GM21576 (cell line): ENCODE data around the gene CDH18.

Experiments
- ATAC-seq: cut with Tn5 transposase; IDR thresholded peaks from one replicate; pipeline ENCODE4 v1.9.1; 2021; ENCODE audit warnings: mild to moderate bottlenecking, moderate library complexity; ENCODE audit not compliant: unreplicated experiment

CDH18 gene

DNA sequence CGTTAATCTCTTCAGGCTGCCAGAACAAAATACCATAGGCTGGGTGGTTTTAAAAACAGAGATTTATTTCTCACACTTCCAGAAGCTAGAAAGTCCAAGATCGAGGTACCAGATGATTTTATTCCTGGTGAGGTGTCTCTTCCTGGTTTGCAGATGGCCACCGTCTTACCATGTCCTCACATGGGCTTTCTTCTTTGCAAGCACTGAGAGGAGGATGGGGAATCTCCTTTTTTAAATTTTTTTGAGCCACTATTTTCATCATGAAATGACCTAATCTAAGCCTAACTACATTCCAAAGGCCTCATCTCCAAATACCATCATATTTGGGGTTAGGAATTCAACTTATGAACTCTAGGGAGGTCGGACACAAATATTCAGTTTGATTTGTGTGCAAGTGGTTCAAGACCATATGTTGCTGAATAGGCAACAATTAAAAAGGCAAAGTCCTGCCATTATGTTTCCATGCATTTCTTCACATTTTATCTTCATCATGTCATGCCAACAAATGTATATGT, 371.2 kb downstream of the CDH18 start:
- ATAC-seq = no peak

DNA sequence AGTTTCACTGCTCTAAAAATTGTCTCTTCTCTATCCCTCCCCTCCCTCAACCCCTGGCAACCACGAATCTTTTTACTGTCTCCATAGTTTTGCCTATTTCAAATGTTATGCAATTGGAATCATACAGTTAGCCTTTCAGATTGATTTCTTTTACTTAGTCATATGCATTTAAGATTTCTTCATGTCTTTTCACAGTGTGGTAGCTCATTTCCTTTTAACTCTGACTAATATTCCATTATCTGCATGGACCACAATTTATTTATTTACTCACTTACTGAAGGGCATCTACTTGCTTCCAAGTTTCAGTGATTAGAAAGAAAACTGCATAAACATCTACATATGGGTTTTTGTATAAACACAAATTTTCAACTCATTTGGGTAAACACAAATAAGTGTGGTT, 372.3 kb downstream of the CDH18 start:
- no peak for ATAC-seq

DNA sequence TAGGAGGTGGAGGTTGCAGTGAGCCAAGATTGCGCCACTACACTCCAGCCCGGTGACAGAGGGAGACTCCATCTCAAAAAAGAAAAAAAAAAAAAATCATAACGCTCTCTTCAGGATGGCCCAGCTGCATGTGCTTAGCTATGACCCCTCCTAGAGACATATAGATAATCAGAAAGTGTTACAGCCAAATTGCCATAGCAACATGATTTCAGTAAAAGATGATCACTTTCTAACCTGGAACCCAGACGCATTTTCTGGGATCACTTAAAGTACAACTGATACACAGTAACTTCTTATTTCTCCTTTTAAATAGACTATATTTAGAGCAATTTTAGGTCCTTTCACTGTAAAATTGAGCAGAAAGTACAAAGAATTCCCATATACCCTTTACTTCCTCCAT, 372.9 kb downstream of the CDH18 start:
- no peak for ATAC-seq

DNA sequence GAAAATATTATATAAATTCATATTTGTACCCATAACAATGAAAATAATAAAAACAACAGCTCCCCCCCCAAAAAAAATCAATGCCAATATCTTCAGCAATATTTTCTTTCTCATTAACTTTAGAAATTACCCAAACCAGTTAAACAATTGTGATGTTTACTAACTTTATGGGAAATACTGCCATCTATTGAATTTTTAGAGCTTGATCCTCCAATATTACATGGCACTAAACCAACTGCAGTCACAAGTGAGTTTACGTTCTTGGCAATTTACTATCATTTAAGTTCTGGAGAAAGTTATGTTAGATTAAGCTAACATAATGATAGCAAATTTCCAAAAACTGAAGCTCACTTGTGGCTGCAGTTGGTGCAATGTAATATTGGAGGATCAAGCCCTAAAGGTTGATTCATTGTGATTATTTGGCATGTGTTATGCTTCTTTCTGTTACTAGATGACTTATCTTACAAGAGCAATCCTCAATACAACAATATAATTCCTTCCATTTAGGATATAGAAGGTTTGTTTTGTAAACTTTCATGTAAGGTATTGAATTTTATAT, 379.5 kb downstream of the CDH18 start:
- ATAC-seq = no peak

DNA sequence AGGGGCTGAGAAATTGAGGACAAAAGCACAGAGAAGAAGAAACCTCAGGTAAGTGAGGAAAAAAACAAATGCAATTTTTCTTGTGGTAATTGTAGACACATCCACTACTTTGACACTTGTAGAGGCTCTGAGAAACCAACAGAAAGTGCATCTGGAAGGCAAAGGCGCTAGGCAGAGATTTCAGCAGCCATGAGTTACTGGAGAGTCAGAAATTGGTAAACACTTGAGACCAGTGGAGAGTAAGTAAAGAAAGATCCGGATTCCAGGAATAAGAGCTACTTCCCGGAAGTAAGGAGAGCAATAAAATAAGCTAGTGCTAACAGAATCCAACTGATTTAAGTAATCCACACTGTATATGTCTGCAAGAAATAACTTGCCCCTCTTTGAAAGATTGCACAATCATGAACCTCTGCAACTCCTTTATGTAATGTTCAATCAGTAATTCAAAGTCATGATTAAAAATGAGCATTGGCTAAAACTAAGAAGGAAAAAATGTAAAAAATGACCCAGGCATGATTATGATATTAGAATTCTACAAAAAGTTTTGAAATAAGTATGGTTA, 382.1 kb downstream of the CDH18 start:
- no peak for ATAC-seq

DNA sequence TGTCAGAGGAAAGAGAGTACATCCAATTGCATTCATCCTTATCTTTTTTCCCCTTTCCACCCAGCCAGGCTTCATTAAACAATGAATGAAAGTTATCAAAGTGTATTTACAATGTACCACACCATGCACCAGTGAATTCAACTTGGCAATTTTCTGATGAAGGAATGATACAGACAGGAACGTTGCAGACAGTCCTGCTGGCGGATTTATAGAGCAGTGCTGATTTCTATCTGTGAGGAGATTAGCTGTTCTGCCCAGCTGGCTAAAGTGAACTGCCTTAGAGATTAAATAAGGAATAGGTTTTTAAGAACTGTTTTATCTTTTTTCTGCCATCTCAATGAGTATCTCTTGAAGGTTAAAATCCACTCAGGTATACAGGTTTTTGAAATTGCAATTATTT, 403.9 kb downstream of the CDH18 start:
- no peak for ATAC-seq

DNA sequence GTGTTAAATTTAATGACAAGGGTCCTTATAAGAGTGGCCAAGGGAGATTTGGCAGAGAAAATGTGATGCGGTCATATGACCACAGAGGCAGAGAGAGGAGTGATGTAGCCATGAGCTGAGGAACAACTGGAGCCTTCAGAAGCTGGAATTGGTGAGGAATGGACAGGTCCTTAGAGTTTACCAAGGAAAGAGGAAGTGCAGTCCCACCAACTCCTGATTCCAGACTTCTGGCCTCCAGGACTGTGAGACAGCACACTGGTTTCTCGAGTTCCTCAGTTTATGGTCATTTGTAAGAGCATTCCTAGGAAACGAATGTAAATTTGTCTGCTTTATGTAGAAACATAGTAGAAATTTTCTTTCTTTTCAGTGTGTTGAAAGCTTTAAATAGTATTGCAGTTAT, 410.1 kb downstream of the CDH18 start:
- no peak for ATAC-seq

DNA sequence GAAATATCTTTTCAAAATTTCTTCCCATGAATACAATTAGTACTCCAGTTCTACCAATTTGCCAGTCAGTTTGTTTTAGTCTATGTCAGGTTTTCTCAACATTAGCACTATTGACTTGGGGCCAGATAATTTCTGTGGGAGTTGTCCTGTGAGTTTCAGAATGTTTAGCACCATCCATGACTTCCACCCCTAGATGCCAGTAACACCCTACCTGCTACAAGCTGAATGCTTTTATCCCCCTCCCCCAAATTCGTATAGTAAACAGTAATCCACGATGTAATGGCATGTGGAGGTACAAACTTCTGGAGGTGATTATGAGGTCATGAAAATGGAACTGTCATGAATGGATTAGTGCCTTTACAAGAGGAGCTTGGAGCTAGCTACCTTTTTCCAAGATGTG, 420.0 kb downstream of the CDH18 start:
- no peak for ATAC-seq

DNA sequence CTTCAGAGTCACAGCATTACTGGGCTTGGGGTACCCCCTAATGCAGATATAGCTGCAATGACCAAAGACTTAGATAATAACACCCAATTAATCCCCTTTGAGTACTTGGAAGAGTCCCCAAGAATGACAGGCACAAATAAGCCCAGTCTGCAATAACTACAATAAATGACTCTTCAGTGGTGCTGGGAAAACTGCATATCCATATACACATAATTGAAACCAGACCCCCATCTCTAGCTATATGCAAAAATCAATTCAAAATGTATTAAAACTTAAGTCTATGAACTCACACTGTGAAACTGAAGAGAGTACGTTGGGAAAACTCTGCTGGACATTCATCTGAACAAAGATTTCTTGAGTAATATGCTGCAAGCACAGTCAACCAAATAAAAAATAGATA, 422.5 kb downstream of the CDH18 start:
- no peak for ATAC-seq

DNA sequence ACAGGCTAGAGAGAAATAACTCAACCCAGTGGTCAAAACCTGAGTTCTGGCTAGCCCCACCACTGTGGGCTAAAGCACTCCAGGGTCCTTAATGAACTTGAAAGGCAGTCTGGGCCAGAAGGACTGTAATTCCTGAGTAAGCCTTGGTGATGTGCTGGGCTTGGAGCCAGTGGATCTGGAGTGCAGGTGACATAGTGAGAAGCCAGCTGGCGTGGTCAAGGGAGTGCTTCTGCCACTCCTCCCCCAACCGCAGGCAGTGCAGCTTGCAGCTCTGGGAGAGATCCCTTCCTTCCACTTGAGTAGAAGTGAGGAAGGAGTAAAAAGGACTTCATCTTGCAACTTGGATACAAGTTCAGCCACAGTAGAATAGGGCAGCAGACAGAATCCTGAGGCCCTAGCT, 424.0 kb downstream of the CDH18 start:
- no peak for ATAC-seq

DNA sequence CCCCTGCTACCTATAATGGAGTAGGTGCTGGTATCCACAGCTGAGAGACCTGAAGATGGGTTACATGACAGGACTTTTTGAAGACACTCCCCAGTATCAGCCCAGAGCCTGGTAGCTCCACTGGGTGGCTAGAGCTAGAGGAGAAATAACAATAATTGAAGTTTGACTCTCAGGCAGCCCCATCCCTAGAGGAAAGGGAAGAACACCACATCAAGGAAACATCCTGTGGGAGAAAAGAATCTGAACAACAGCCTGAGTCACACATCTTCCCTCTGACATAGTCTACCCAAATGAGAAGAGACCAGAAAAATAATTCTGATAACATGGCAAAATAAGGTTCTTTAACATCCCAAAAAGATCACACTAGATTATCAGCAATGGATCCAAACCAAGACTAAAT, 432.1 kb downstream of the CDH18 start:
- ATAC-seq = no peak

DNA sequence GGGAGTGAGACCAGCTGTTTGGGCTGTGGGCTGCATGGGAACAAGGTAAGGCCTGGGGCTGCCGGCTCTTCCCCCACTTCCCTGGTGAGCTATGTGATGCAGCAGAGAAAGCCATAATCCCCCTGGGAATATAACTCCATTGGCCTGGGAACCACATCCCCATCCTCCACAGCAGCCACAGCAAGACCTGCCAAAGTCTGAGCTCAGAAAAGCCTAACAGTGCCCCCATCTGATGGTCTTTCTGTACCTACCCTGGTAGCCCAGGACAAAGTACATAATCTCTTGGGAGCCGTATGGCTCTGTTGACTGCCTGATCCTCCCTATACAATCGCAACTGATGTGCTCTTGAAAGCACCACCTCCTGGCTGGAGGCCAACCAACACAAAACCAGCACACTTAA, 432.6 kb downstream of the CDH18 start:
- no peak for ATAC-seq

DNA sequence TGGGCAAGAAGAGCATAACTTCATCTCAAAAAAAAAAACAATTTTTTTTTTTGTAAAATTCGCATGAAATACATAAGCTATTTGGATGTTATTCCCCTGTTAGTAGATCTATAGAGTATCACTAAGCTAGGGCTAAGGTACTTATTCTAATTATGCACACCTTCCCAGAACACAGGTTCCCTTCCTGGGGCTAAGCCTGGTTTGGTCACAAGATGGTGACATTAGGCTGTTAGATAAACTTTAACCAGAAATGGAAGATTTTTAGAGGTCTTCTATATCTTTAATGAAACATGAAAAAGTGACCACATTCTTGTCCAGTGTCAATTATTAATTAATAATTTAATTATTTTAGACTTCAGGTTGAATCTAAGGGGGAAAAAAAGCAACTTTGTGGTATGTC, 433.5 kb downstream of the CDH18 start:
- no peak for ATAC-seq

DNA sequence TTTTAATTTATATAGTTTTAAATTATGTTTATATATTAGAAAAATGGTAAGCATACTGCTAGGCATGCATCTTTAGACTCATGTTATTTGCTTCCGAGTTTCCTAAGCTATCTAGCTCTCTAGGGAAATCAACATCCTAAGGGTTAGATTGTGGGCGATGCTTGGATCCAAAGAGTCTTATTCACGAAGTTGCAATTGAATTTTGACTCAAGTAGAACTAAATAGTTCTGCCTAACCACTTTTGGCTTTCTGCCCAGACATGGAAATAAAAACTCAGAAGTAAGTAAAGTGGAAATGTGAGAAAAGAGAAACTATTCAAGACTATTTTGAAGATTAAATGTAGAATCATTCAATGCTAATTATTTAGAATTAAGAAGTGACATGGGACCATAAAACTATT, 440.4 kb downstream of the CDH18 start:
- ATAC-seq = no peak

DNA sequence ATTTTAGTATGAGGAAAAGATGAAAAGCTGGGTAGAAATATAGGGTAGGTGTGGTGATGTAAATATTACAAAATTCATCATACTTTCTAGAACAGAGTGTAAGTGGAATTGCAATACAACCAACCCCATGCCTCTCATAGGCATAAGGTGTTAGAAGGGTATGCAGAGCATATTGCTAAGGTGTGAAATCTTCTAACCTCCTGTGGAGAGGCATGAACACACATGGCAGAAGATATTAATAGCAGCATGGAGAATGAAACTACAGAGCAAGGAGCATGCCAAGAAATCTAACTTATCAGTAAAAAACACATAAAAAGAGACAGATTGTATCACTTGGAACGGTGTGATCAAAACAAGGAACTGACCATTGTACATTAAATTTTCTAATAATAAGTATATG, 441.5 kb downstream of the CDH18 start:
- no peak for ATAC-seq

DNA sequence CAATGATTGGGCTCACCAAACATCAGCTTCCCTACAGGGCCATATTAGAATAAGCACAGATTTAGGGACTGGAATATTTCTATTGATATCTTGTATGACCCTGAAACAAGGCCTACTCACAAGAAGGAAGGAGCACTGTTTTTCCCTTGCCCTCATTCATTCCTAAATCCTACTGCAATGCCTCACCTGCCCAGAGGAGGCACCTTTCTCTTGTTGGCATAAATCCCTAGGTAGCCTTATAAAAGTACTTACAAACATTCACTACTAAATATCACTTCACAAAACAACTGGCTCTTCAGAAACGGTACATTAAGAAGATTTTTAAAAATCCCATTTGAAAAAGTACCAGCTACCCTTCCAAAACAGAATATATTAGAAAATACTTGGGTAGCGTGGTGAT, 449.4 kb downstream of the CDH18 start:
- no peak for ATAC-seq

DNA sequence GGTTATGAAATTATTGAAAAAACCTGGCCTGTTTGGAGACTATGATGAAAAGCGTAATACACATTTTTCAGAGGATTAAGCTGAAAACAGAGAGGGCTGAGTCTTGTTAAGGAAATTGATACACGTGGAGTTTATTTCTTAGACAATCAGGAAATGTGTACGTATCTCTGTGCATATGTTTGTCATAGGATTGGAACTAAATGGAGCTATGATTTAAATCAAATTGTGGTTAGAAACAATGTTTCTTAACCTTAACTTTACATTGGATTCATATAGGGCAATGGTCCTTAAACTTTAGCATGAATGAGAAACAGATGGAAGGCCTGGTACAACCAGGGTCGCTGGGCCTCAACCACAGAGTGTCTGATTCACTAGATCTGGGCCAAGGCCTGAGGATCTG, 451.6 kb downstream of the CDH18 start:
- no peak for ATAC-seq

DNA sequence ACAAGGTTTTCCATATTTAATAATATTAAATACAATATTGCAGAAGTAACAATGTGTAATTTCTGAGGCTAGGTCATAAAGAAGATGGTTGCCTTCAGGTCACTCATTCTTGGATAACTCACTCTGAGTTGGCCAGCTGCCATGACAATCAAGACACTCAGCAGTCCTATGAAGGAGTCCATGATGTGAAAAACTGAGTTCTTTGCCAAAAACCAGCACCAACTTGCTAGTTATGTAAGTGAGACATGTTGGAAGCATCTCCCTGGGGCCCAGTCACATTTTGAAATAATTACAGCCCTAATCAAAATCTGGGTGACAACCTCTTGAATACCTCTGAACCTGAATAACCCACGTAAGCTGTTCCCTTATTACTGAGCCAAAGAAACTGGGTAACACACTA, 453.2 kb downstream of the CDH18 start:
- ATAC-seq = no peak

DNA sequence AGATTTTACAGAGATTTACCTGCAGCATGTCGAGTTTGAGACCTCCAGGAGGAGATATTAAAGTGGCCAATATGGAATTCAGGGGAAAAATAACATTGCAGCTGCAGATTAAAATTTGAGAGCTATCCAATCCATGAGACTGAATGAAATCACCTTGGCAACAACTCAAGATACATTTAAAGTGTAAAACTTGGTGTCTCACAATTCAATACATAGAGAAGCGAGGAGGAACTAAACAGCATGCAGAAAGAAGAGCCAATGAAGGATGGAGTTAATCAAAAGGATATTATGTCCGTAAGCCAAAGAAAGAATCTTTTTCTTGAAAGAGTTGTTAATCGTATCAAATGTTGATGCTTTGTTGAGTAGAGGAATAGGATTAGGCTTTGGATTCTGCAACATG, 455.1 kb downstream of the CDH18 start:
- ATAC-seq = no peak

DNA sequence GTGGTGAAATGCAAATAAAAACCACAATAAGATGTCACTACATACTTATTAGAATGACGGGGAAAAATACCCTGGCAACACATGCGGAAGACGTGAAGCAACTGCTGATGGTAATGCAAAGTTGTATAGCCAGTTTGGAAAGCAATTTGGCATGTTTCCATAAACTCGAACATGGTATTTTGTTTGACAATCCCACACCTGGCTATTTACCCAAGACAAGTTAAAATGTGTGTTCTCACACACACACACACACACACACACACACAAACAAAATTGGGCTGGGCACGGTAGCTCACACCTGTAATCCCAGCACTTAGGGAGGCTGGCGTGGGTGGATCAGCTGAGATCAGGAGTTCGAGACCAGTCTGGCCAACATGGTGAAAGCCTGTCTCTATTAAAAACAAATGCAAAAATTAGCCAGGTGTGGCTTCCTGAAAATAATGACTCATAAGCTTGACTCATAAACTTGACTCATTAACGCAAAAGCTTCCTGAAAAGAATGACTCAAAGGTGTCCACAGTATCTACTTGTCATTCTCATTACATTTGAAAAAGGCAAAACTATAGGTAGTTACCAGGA, 456.5 kb downstream of the CDH18 start:
- no peak for ATAC-seq

DNA sequence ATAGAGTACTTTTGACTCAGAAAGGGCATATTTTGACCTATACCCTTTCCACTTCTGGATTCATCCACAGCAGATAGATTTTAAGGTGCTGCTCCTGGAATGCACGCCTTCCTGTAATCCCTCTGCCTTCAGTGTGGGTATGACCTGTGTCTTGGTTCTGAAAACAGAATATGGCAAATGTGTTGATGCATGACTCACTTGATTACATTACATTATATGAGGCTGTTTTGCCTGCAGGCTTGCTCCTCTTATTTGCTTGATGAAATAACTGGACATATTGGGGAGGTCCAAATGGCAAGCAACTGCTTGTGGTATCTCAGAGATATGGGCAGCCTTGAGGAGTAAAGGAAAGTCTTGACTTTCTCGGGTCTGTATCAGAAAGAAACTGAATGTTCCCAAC, 468.6 kb downstream of the CDH18 start:
- ATAC-seq = no peak

DNA sequence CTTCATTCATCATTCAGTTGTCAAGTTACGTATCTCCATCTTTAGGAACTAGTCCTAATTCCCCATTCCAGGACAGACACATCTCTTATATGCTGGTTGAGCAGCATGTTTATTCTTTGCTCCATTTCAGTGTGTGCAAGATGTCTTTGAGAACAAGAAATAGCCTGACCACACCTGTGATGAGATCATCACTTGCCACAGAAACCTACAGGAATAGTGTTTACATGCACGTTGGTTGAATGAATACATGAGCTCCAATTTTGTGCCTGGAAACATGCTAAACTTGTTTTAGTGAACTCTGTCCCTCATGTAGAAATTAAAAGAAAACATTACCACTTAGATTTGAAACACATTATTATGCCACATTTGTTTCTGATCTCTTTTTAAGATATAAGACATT, 489.1 kb downstream of the CDH18 start:
- ATAC-seq = no peak

DNA sequence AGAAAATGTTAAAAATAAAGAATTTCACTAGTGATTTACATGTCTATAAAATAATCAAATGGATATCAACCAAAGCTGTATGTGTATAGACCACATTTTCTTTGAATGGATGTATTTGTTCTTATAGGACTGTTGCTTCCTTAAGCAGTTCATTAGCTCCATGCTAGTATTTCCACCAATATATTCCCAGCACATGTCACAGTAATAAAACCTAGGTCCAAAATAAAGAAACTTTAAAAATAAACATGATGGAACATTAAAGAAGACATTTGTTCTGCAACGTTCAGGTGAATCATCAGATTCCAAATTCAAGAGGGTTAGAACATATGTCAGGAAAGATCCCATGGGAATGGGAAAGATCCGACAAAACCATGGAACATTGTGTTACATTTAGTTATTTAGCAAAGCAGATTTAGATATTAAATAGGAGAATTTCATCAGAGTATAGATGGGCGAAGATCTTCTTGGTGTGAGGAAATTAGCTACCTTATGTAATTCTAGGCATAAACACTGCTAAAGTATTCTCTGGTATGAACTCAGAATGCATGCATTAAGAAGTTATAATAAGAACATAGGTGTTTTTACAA, 490.7 kb downstream of the CDH18 start:
- no peak for ATAC-seq
